ENCODE results near the gene C1orf185. TPM values are rescaled to one million over a fixed set of nuclear protein-coding genes. Genes with fewer than 3 reads are reported as not detected.

The C1orf185 gene
- total RNA-seq, 1 experiment from 2014 or later, result not detected

- TF ChIP-seq TCF7L2 (IDR thresholded peaks at IDR 0.05; ENCODE audit: low read depth, low read length) (no peak), SIN3A (IDR thresholded peaks at IDR 0.05; ENCODE audit: borderline replicate concordance, insufficient read depth, low read depth, low read length) (no peak), CTCF (IDR thresholded peaks at IDR 0.05) (no peak), POLR2AphosphoS5 (IDR thresholded peaks at IDR 0.05; ENCODE audit: low read depth, low read length) (no peak), REST (IDR thresholded peaks at IDR 0.05; ENCODE audit: insufficient read depth in 1 of 2, low read depth in 2 of 2, low read length in 1 of 2) (no peak)
- ChIA-PET CTCF (interaction anchor here (0.6 kb wide), 1 partner anchor 364 kb away, joined by 9 read pairs; no protein-coding TSS in a partner anchor), POLR2A (no interaction called here)
- Histone ChIP-seq H3K9me3 (ENCODE audit: control insufficient read depth, insufficient read depth, low read depth, low read length) (no peaks in the 10 kb centered on the region), H3K4me1 (ENCODE audit: control insufficient read depth, insufficient read depth, low read length) (no peaks in the 10 kb centered on the region), H3K36me3 (ENCODE audit: control insufficient read depth, insufficient read depth, low read length) (no peaks in the 10 kb centered on the region), H3K27me3 (ENCODE audit: control insufficient read depth, insufficient read depth, low read length) (no peaks in the 10 kb centered on the region), H3K4me3 (ENCODE audit: low read depth in 2 of 2, low read length in 2 of 2) (no peak overlapping the region), H3K27ac (ENCODE audit: low read length) (no peak overlapping the region)
- DNase-seq (ENCODE audit: low read depth, low spot score) (no peak), ATAC-seq (no peak)
- intact Hi-C loops (cut with micrococcal nuclease; ENCODE audit: unreplicated experiment) (no loop called here), in situ Hi-C loops (cut with HindIII; ENCODE audit: low pct_unique_long_range_greater_than_20kb, low sequenced_read_pairs) (no loop called here)
- no TSS peak for BruUV-seq (replicated peaks)
Observed at GRCh38 chr1:51114137-51114536, 12.1 kb downstream of the C1orf185 start.

GRCh38 chr1:51115714-51116404, 13.8 kb downstream of the C1orf185 start:
- no peak overlapping the region for H3K27ac ChIP-seq (ENCODE audit: low read length)
- POLR2A ChIA-PET, result no interaction called here
- intact Hi-C loops (cut with micrococcal nuclease; ENCODE audit: unreplicated experiment), result no loop called here

More at GRCh38 chr1:51115714-51116404, 13.8 kb downstream of the C1orf185 start:
- Histone ChIP-seq H3K4me1 (ENCODE audit: control insufficient read depth, insufficient read depth, low read length) (no peaks in the 10 kb centered on the region), H3K27me3 (ENCODE audit: control insufficient read depth, insufficient read depth, low read length) (no peaks in the 10 kb centered on the region), H3K36me3 (ENCODE audit: control insufficient read depth, insufficient read depth, low read length) (no peaks in the 10 kb centered on the region), H3K4me3 (ENCODE audit: low read depth in 2 of 2, low read length in 2 of 2) (no peak overlapping the region), H3K9me3 (ENCODE audit: control insufficient read depth, insufficient read depth, low read depth, low read length) (no peaks in the 10 kb centered on the region)
- TF ChIP-seq SIN3A (IDR thresholded peaks at IDR 0.05; ENCODE audit: borderline replicate concordance, insufficient read depth, low read depth, low read length), result no peak
- TF ChIP-seq REST (IDR thresholded peaks at IDR 0.05; ENCODE audit: insufficient read depth in 1 of 2, low read depth in 2 of 2, low read length in 1 of 2), result no peak
- no peak for TF ChIP-seq CTCF (IDR thresholded peaks at IDR 0.05)
- TF ChIP-seq TCF7L2 (IDR thresholded peaks at IDR 0.05; ENCODE audit: low read depth, low read length), result no peak
- TF ChIP-seq POLR2AphosphoS5 (IDR thresholded peaks at IDR 0.05; ENCODE audit: low read depth, low read length), result no peak
- in situ Hi-C loops (cut with HindIII; ENCODE audit: low pct_unique_long_range_greater_than_20kb, low sequenced_read_pairs), result no loop called here
- CTCF ChIA-PET, result no interaction called here
- no TSS peak for BruUV-seq (replicated peaks)
- ATAC-seq, result no peak
- no peak for DNase-seq (ENCODE audit: low read depth, low spot score)
